Measurements from ENCODE around the gene FCSK.
"Not testable (repeated sequence)": the region's sequence is repeated elsewhere in the genome, so short reads cannot be mapped to it uniquely, and the experiment has no call there.

The FCSK gene

GRCh38 chr16:70432356-70432722 lies 22.1 kb upstream of the FCSK start:
- DNase-seq = no peak

GRCh38 chr16:70432723-70433457 lies 21.5 kb upstream of the FCSK start:
- no peak for DNase-seq

GRCh38 chr16:70433458-70434103 lies 20.8 kb upstream of the FCSK start:
- DNase-seq = no peak

- no peak for DNase-seq
Measured at GRCh38 chr16:70434484-70435260, 19.7 kb upstream of the FCSK start.

- no peak for DNase-seq
Measured at GRCh38 chr16:70437017-70437581, 17.3 kb upstream of the FCSK start.

- DNase-seq = no peak
Measured at GRCh38 chr16:70437582-70438557, 16.5 kb upstream of the FCSK start.

- no peak for DNase-seq
Measured at GRCh38 chr16:70438585-70438968, 15.8 kb upstream of the FCSK start.

- DNase-seq = no peak
Measured at GRCh38 chr16:70438969-70439862, 15.2 kb upstream of the FCSK start, which contains the start of gene ST3GAL2. ST3GAL2 (minus strand) TSS chr16:70439100; CDS start chr16:70398530, 40,570 bp downstream.

- no peak for DNase-seq
Measured at GRCh38 chr16:70440009-70440692, 14.2 kb upstream of the FCSK start.

- no peak for DNase-seq
Measured at GRCh38 chr16:70441406-70441990, 12.9 kb upstream of the FCSK start.

GRCh38 chr16:70442344-70442743 lies 12.1 kb upstream of the FCSK start:
- DNase-seq = no peak

- DNase-seq = no peak
Measured at GRCh38 chr16:70444249-70445063, 9.9 kb upstream of the FCSK start.

- DNase-seq = no peak
Measured at GRCh38 chr16:70448075-70448474, 6.3 kb upstream of the FCSK start.

- DNase-seq = not testable (repeated sequence)
Measured at GRCh38 chr16:70450142-70451003, 4.0 kb upstream of the FCSK start.

GRCh38 chr16:70451004-70451340 lies 3.4 kb upstream of the FCSK start:
- DNase-seq = not testable (repeated sequence)

GRCh38 chr16:70453117-70453891 lies 1.1 kb upstream of the FCSK start:
- no peak for DNase-seq

GRCh38 chr16:70453892-70454221 lies 538 bp upstream of the FCSK start:
- DNase-seq = no peak

- no peak for DNase-seq
Measured at GRCh38 chr16:70455910-70456309, 1.5 kb downstream of the FCSK start.

All from NCI-H187 treated with DMSO at 0.1 percent for 48 hours (cell line).